ENCODE measurements around the gene INPP5D.

Gene INPP5D

GRCh38 chr2:233060501-233060979 is 398 bp downstream of the INPP5D start:
- peak overlapping the region; percentile 97 for H3K27ac ChIP-seq
- H3K4me3 ChIP-seq (ENCODE audit: low read depth in 1 of 2, low read length in 1 of 2) = peak overlapping the region; percentile 93 to 97
- H3K9me3 ChIP-seq = no peaks in the 10 kb centered on the region
- peaks cover 52 to 64% of the 10 kb centered on the region in 2 experiments for H3K4me1 ChIP-seq (ENCODE audit: control insufficient read depth in 1 of 2, insufficient read depth in 1 of 2, low read depth in 1 of 2, low read length in 1 of 2)
- peaks cover 7% of the 10 kb centered on the region for H3K36me3 ChIP-seq
- TF ChIP-seq, protein P1, sequence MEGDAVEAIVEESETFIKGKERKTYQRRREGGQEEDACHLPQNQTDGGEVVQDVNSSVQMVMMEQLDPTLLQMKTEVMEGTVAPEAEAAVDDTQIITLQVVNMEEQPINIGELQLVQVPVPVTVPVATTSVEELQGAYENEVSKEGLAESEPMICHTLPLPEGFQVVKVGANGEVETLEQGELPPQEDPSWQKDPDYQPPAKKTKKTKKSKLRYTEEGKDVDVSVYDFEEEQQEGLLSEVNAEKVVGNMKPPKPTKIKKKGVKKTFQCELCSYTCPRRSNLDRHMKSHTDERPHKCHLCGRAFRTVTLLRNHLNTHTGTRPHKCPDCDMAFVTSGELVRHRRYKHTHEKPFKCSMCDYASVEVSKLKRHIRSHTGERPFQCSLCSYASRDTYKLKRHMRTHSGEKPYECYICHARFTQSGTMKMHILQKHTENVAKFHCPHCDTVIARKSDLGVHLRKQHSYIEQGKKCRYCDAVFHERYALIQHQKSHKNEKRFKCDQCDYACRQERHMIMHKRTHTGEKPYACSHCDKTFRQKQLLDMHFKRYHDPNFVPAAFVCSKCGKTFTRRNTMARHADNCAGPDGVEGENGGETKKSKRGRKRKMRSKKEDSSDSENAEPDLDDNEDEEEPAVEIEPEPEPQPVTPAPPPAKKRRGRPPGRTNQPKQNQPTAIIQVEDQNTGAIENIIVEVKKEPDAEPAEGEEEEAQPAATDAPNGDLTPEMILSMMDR (IDR thresholded peaks at IDR 0.05) = peak; percentile 5
- H3K27me3 ChIP-seq = no peaks in the 10 kb centered on the region

- TF ChIP-seq, protein P1 (IDR thresholded peaks at IDR 0.05) = no peak
- H3K36me3 ChIP-seq = peaks cover 9% of the 10 kb centered on the region
- H3K4me1 ChIP-seq (ENCODE audit: control insufficient read depth in 1 of 2, insufficient read depth in 1 of 2, low read depth in 1 of 2, low read length in 1 of 2) = peaks cover 58 to 69% of the 10 kb centered on the region in 2 experiments
- H3K9me3 ChIP-seq = no peaks in the 10 kb centered on the region
- peak overlapping the region; percentile 97 for H3K27ac ChIP-seq
- H3K27me3 ChIP-seq = no peaks in the 10 kb centered on the region
- peak overlapping the region; percentile 93 to 97 for H3K4me3 ChIP-seq (ENCODE audit: low read depth in 1 of 2, low read length in 1 of 2)
Observed at GRCh38 chr2:233060980-233061590, 943 bp downstream of the INPP5D start.

- Histone ChIP-seq H3K27ac (peak overlapping the region; percentile 97), H3K4me1 (ENCODE audit: control insufficient read depth in 1 of 2, insufficient read depth in 1 of 2, low read depth in 1 of 2, low read length in 1 of 2) (peaks cover 62 to 76% of the 10 kb centered on the region in 2 experiments), H3K4me3 (ENCODE audit: low read depth in 1 of 2, low read length in 1 of 2) (peak overlapping the region; percentile 93 to 97), H3K9me3 (no peaks in the 10 kb centered on the region), H3K27me3 (no peaks in the 10 kb centered on the region), H3K36me3 (peaks cover 15% of the 10 kb centered on the region)
- TF ChIP-seq, protein P1 (IDR thresholded peaks at IDR 0.05) = peak; percentile 40
Observed at GRCh38 chr2:233061591-233062450, 1.7 kb downstream of the INPP5D start.

- TF ChIP-seq, protein P1 (IDR thresholded peaks at IDR 0.05) = no peak
- H3K27me3 ChIP-seq = no peaks in the 10 kb centered on the region
- peak overlapping the region; percentile 93 to 97 for H3K4me3 ChIP-seq (ENCODE audit: low read depth in 1 of 2, low read length in 1 of 2)
- H3K27ac ChIP-seq = peak overlapping the region; percentile 97
- peaks cover 67 to 80% of the 10 kb centered on the region in 2 experiments for H3K4me1 ChIP-seq (ENCODE audit: control insufficient read depth in 1 of 2, insufficient read depth in 1 of 2, low read depth in 1 of 2, low read length in 1 of 2)
- H3K36me3 ChIP-seq = peaks cover 21% of the 10 kb centered on the region
- no peaks in the 10 kb centered on the region for H3K9me3 ChIP-seq
Observed at GRCh38 chr2:233062451-233062850, 2.3 kb downstream of the INPP5D start.

- peak overlapping the region; percentile 97 for H3K27ac ChIP-seq
- peak overlapping the region; percentile 93 to 97 for H3K4me3 ChIP-seq (ENCODE audit: low read depth in 1 of 2, low read length in 1 of 2)
- H3K27me3 ChIP-seq = no peaks in the 10 kb centered on the region
- peaks cover 21% of the 10 kb centered on the region for H3K36me3 ChIP-seq
- H3K4me1 ChIP-seq (ENCODE audit: control insufficient read depth in 1 of 2, insufficient read depth in 1 of 2, low read depth in 1 of 2, low read length in 1 of 2) = peaks cover 71 to 84% of the 10 kb centered on the region in 2 experiments
- H3K9me3 ChIP-seq = no peaks in the 10 kb centered on the region
- TF ChIP-seq, protein P1 (IDR thresholded peaks at IDR 0.05) = no peak
Observed at GRCh38 chr2:233062946-233063268, 2.8 kb downstream of the INPP5D start.
